ENCODE results near the gene RNH1.

The RNH1 gene

DNA sequence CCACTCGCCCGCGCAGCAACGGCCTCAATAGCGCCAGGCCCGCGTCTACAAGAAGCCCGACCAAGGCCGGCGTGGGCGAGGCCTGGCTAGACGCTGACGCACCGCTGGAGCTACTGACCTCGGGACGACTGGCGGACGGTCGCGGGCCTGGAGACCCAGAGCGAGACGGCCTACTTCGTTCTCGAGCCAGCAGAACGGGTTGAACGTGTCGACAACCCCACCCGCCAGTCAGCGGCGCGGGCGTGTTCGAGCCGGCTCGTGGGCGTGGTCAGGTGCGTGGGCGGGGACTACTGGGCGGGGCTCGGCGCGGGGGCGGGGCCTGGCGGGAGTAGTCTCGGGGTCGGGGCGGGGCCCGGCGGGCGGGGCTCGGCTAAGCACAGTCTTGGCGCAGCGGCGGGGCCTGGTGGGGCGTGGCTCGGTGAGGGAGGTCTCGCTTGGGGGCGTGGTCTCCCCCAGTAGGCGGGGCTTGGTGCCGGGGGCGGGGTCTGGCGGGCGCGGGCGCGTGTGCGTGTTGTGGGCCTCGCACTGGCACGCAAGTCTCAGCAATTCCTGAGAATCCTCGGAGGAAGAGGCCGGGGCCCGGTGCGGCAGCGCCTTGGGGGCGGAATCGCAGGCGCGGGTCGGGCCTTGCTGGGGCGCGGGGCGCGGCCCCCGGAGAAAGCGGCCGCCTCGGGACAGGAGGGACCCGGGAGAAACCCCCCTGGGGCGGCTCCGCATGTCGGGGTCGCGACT is at the start of gene RNH1:
Gene RNH1, minus strand, starts transcription at position 248 of the 732 bp plus-strand sequence. CDS start 5,080 bp downstream, outside the sequence.
- DNase-seq (ENCODE audit: low read depth in 3 of 3): peak; percentile 99 to 100 (median 100)

DNA sequence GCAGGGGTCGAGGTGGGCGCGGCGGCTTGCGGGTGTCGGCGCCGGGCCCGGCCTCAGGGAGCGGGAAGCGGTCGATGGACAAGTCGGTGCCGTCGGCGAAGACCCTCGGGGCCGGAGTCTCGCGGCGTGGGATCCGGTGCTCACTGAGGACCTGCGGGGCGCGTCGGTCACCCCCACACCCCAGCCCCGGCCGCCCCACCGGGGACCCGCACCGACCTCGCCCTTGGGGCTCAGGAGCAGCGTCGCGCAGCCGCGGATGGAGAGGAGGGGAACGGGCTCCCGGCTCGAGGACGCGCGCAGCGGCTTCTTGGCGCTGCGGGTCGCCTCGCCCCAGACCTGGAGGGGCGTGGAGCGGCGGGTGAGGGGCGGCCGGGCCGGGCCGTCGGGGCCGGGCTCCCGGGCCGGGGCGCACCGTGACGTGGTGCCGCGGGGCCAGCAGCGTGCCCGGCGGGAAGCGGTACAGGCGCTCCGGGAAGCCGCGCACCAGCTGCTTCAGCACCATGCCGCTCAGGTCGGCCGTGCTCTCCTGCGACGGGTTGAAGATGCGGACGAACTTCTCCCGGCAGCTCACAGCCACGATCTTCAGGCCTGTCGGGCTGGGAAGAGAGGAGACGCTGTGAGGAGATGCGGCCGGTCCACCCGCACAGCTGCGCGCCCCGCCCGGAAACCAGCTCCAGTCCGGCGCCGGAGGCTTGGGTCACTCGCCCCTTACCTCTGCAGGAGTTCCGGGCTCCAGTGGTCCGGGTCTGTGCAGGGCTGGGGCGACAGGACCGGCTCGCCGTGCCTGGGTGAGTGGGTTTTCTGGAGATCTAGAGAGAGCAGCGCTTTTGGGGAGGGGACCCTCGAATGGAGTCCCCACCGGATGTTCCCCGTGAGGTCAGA is 49.0 kb upstream of the RNH1 start:
- DNase-seq (ENCODE audit: low read depth in 3 of 3): no peak

DNA sequence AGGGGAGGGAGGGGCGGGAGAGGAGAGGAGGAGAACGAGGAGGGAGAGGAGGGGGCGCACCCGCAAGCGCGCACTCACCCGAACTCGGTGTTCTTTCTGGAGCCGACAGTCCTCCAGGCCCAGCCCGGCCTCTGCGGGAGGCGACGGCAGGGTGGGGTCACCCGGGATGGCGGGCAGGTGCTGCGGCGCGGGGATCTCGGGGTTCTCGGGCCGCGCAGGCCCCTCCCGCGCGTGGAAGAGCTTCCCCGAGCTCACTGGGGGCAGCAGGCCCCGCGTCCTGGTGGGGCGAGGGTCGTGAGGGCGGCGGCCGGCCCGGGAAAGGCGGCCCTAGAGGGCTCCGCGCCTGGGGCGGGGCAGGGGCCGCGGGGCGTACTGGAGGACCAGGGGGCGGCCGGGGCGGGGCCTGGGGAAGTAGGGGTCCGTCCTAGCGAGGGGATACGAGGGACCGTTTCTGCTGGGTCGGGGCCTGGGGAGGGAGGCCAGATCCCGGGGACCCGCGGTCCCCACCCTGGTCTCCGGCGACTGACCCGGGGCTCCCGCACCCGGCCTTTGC is 48.3 kb upstream of the RNH1 start:
- no peak for DNase-seq (ENCODE audit: low read depth in 3 of 3)

DNA sequence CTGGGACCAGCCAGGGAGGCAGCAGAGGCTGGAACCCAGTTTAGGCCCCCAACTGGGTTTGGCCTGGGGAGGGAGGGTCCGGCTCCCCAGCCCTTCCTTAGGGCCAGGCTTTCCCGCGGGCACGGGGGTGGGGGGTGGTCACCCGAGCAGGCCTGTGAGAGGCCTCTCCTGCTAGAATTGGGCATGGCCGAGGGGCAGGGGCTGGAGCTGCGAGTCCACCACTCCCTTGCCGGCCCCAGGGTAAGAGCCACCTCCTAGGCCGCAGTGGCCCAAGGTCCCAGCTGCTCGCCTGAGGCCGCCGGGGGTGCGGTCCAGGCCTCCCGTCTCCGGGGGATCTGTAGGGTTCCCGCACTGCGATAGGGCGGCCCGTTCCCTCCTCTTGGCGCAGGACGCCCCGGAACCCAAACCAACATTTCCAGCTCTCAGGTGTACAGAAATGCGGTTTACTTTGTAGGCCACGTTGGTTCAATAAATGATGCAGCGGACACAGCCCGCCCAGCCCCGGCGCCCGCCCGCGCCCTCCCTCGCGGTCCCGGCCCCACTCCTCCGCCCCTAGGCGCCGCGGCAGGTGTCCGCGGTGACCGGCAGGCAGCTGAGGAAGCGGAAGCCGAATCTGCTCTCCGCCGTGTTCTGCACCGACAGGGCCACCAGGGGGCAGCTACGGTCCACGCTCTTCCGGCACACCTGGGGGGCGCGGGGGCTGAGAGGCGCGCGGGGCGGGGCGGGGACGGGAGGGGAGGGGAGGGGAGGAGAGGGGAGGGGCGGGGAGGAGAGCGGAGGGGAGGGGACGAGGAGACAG is 47.6 kb upstream of the RNH1 start:
- peak; percentile 54 to 69 (median 61) for DNase-seq (ENCODE audit: low read depth in 3 of 3)

DNA sequence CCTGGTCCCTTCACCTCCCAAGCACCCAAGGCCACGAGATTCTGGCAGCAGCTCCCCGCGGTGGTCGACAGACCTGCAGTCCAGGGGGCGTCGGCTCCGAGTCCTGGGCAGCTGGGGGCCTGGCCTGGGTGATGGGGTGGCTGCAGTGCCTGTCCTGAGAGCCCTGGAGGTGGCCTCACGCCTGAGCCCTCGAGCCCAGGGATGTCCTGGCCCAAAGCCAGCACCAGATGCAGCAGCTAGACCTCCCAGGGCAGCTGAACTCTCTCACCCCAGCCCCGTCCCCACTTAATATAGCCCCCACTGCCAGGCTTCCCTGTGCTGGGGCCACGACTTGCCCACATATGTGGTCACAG is 46.9 kb upstream of the RNH1 start:
- no peak for DNase-seq (ENCODE audit: low read depth in 3 of 3)

DNA sequence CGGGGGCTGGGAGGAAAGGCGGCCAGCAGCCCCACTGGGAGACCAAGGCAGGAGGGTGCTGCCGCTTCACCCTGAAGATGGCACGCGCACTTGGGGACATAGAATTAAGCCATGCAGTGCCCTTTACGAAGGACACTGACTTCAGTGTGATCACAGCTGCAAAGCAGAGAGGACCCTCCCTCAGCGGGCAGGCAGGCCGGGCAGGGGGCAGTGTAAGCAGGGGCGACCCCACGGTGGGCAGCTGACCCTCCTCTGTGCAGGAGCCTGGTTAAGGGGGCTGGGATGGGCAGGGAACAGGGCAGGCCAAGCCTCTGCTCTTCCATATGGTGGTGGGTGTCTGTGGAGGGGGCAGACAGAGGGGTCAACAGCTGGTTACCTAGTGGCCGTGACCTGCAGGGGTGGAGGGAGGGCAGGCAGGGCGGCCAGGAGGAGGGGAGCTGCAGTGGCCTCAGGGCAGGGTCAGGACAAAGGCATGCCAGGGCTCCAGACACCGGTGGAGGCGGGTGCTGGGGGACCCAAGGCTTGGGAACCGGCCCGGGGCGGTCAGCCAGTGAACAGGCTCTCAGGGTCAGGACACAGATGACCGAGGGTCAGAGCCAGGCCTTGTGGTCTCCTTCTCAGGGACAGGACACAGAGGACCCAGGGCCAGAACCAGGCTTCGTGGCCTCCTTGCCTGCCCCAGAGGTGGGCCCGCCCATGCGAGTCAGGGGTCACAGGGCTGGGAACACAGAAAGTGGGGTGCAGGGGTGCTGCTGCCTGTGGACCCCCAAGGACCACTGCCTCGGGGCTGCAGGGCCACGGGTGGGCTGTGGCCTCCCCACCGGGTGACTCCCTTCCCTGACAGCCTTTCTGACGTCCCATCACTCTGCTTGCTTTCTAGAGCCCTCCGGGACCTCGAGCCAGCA is 46.3 kb upstream of the RNH1 start:
- no peak for DNase-seq (ENCODE audit: low read depth in 3 of 3)

DNA sequence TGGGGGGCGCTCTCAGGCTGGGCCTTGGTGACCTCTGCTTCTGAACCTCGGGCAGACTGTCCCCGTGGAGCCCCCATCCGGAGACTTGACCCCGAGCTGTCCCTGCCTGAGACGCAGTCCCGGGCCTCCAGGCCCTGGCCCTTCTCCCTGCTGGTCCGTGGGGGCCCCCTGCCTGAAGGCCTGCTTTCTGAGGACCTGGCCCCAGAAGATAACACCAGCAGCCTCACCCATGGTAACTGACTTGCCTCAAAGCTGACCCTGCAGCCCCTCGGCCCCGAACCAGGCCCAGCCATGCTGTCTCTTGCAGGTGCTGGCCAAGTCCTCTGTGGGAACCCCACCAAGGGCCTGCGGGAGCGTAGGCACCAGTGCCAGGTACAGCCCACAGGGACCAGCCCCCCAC is 44.6 kb upstream of the RNH1 start:
- no peak for DNase-seq (ENCODE audit: low read depth in 3 of 3)

DNA sequence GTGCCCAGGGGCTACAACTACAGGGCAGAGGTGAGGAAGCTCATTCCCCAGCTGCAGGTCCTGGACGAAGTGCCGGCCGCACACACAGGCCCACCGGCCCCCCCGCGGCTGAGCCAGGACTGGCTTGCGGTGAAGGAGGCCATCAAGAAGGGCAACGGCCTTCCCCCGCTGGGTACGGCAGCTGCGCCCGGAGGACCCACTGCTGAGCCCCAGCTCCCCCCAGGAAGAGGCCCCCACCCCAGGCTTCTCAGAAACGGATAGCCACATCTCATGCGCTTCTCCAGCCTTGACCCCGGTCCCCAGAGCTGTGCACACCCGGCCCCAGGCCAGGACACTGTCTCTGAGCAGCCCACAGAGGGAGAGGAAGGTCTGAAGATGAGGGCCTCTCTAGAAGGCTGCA is 44.1 kb upstream of the RNH1 start:
- no peak for DNase-seq (ENCODE audit: low read depth in 3 of 3)

DNA sequence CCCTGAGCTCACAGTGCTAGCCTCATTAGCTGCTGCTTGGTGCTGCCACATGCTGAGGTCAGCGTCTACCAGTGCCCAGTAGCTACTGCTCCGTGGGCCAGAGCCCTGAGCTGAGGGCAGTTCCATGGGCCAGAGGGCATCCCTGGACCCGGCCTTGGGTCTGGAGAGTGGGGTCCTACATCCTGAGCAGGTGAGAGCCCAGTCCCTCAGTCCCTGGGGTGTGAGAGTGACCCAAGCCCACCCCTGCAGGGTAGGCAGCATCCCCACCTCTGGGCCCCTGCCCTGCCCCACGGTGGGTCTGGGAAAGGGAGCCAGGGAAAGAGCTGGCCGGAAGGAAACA is 43.7 kb upstream of the RNH1 start:
- DNase-seq (ENCODE audit: low read depth in 3 of 3): no peak

DNA sequence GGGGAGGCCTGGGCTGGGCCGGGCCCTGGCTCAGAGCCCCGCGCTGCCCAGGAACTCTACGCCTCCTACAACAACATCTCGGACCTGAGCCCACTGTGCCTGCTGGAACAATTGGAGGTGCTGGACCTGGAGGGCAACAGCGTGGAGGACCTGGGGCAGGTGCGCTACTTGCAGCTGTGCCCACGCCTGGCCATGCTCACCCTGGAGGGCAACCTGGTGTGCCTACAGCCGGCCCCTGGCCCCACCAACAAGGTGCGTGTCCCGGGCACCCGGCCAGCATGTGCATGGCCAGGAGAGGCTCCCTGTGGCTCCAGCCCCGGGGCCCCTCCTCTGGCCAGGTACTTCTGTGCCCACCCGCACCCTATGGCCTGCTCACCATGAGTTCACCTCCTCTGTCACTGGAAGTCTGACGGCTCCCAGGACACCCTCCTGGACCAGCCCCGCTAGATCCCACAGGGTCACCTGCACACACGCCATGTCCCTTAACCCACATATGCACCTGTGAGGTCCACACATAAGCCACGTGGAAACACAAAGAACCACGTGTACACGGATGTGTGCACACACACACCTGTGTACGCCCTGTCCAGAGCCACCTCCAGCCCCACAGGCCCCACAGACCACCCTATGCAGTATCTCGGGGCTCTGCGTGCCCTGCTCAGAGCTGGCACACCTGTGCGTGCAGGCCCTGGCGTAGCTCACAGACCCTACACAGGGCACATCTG is 43.1 kb upstream of the RNH1 start:
- no peak for DNase-seq (ENCODE audit: low read depth in 3 of 3)

DNA sequence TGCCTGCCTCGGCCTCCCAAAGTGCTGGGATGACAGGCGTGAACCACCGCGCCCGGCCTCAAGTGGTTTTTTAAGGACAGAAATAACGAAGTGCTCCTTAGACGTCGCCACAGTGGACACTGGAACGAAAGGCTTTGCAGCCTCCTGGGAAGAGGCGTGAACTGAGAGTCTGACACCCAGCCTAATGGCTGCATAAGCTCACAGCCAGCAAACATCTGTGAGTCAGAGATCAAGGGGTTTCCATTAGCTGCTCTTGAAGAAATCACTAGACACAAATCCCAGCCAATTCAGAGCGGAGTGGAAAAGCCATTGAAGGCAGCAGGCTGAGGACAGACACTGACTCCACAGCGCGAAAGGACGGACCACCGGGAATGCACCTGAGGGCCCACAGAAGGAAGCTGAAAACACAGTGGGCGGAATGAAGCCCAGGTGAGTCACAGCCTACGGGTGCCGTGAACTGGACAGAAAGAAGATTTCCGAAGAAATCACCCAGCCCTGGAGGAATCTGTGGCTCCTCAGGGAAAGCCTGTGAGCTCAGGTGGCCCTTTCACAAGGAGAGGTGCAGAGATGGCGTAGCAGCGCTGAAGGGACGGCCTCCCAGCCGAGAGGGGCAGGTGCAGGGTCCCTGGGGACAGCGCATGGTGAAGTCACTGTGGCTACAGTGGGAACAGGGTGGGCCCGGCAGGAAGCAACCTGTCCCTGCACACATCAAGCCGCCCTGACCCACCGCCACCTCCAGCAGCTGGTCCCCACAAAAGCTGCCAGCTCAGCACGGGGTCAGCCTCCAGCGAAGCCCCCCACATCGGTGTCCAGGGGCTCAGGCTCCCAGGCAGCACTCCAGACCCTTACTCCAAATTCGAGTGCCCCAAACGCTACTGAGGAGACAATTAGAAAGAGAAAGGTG is 41.9 kb upstream of the RNH1 start:
- DNase-seq (ENCODE audit: low read depth in 3 of 3): no peak

DNA sequence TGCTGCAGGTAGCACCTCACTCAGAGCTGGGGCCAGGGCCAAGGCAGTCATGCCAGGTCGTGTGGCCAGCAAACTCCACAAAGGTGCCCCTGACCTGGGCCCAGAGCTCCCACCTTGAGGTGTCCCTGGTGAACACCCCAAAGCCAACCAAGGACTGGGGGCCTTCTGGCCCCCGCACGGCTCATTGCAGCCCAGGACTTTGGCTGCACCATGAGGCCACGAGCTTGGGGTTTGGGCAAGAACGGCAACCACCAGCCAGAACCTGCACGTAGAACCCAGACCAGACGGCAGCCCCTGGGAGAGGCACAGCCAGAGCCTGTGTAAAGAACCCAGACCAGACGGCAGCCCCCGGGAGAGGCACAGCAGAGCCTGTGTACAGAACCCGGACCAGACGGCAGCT is 38.1 kb upstream of the RNH1 start:
- no peak for DNase-seq (ENCODE audit: low read depth in 3 of 3)

DNA sequence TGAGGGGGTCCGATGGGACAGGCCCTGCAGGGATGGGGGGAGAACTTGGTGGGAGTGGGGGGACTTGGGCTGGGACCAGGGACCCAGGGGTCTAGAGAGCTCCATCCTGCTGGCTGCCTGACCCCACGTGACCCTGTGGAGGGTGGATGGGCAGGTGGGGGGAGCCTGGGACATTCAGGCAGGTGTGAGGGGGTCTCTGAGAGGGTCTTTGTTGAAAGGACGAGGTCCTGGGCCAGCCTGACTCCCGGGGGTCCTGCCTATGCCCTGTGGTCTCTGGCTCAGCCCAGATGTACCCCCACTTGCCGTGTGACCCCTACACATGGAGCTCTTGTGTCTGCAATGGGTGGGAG is 37.8 kb upstream of the RNH1 start:
- DNase-seq (ENCODE audit: low read depth in 3 of 3): no peak

DNA sequence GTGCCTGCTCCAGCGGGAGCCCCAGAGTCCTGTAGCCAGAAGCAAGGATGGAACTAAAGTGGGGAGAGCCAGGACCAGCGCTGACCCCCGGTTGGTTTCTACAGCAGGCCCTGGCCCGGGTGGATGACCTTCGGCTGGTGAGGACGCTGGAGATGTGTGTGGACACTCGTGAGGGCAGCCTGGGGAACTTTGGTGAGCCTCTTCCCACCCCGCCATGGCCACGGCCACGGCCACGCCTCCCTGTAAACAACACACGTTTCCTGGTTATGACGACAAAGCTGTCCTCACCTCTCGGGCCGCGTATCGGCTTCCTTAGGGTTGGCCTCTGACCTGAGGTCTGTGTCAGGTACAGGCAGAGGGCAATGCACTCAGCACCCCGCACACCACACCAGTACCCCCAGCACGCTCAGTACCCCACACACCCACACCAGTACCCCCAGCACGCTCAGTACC is 34.4 kb upstream of the RNH1 start:
- DNase-seq (ENCODE audit: low read depth in 3 of 3): no peak

DNA sequence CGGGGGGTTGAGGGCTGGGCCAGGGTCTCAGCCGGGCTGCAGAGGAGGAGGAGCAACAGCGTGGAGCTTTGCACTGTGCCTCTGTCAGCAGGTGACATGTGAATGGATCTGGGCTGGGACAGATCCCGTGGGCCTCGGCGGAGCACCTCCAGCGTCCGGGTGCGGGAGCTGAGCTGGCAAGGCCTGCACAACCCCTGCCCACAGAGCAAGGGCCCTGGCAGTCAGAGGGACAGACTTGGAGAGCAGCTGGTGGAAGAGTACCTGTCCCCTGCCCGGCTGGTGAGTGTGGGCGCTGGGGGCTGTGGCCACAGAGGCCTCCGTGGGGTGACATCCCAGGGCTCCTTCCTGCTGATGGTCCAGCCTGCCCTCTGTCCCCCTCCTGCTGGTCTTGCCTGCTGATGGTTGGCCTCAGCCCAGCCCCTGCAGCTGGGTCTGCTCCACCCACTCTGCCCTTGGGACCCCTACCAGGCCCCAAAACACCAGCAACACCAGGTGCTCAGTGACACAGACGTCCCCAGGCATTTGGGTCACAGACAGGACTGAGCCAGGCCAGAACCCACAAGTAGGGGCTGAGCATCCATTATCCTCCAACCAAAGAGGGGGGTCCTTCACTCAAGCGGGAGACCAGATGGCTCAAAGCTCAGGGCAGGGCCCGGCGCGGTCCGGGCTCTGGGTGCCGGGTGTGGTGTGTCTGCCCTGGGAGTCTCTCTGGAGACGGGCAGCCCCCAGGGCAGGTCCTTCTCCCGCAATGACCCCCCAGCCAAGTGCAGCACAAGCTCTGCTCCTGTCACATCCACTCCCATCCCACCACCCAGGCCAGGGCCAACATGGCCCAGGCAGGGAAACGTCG is 33.8 kb upstream of the RNH1 start:
- DNase-seq (ENCODE audit: low read depth in 3 of 3): no peak

DNA sequence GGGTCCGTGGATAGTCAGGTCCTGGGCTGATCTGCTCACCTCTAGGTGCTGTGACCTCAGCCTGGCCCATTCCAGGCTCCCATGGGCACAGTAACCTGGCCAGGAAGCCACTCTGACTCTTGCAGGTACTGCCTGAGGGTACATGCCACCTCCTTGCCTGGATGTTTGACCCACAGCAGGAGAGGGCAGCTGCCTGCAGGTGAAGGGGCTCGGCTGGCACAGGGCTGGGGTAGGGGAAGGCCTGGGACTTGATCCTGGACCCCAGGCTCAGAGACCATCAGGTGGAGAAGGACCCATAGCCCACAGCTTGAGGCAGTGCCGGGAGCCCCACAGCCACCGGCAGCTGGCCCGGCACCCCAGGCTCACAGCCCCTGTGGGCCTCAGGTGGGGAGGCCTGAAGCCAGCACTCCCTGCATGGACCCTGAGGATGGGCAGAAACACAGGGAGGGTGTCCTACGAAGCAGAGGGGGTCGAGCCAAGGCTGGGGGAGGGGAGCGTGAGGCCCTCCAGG is 33.0 kb upstream of the RNH1 start:
- DNase-seq (ENCODE audit: low read depth in 3 of 3): no peak

DNA sequence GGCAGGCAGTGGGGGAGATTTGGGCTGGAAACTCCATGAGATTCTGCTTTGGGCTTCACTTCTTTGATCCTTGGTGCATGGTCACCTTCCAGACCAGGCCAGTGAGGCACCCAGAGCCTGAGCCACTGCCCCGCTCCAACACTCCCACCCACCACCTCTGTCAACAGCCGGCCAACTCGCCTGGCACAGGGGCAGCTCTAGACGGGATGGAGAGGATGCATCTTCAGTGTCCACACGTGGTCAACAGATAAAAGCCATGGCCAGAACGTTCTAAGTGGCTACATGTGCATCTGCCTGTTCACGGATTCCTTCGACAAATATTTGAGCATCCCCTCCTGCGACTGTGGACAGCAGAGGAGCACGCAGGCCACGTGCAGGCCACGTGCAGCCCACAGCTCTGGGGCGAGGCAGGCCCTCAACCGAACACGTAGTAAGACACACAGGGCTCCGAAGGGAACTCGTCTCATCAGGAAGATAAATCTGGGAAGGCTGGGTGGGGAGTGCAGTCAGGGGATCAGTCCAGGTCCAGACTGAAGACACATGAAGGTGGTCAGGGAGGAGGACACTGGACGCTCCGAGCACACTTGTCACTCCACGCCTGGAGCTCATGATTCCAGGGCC is 31.5 kb upstream of the RNH1 start:
- no peak for DNase-seq (ENCODE audit: low read depth in 3 of 3)
